GM18507 (cell line): ENCODE results near the gene FOXB1.

ENCODE experiments used
- DNase-seq: peaks from one replicate; pipeline ENCODE4 v3.0.0; 2011; ENCODE audit warnings: low read depth; ENCODE audit not compliant: insufficient read length; ENCODE audit errors: extremely low spot score
- FAIRE-seq: peaks from 2 replicates; lab custom pipeline; 2011; peaks lifted over from hg19 to GRCh38; lab: Jason Lieb, UNC

FOXB1 gene

DNA sequence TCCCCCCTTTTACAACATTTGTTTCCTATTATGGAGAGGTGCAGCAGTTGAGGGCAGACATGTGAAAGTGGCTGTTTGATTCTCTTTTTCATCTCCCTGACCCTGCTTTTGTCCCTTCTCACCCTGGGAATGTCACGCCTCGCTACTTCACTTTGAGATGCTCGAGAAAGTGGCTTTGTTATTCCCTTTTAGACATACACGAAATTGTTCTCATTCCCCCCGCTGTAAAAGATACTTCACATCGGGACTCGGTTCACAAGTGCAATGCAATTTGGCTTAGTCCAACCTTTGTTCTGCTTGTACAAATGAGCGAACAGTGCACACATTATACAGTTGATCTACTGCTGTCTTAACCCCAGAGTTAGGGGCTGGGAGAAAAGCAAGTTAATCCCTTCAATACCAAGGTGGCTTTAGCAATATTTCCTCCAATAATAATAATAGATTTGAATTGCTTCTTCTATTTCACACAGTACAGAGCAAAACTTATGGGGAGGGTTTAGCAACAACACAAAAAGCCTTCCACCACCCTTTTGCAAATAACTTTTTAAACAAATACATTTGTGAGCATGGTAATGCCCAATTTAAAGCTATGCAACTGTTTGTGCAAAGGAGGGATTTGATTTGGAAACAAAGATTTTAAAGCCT, 5.7 kb upstream of the FOXB1 start:
- DNase-seq, result no peak

DNA sequence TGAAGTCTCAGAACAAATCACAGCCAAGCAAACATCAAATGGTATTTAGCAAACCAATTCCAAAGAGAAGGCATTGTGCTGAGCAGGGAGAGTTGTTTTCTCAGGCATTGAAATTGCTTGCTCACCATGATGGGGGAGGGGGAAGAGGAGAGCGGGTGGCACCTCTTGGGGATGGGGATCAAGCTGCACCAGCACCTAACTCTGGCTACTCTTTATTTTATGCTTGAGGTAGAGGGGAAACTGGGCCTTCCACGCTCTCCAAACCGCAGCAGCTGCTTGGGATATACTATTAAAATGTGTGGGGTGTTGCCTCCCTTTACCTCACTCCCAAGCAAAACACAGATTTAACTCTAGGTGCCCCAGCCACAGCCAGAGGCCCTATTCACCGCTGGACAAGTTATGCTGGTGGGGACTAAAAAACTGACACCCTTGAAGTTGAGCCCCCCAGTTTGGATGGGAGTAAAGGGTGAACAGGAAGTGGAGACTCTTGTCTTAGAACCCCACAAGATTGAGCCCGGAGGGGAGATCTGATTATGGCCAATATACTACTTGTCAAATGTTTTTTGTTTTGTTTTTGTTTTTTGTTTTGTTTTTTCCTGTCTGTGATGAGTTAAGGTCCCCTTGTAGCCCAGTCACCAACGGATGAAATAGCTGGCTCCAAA, 5.0 kb upstream of the FOXB1 start:
- no peak for FAIRE-seq

More for the DNA sequence above, 5.7 kb upstream of the FOXB1 start:
- FAIRE-seq, result no peak

DNA sequence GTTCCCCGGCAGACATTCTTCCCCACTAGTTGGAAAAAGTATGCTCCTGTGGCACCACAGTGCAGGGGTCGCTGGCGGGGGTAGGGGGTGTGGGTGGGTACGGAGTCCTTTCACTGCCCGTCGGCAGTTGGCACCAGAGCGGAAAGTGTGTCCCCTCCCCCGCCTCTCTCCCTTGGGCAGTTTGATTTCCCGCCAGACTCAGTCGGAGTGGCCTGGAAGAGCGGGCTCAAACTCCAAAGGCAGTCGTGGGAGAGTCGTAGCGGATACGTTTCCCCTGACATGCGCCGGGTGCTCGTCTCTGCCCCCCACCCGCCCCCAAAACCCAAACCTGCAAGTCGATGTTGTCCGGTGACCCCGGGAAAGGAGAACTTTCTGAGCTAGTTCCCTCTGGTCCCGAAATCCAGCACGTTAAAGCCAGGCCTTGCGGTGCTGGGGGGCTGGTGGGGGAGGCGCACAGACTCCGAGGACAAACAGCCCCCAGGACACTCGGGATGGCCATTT, 4.4 kb upstream of the FOXB1 start:
- no peak for FAIRE-seq
- DNase-seq, result no peak

More for the DNA sequence above, 5.0 kb upstream of the FOXB1 start:
- DNase-seq, result no peak

- DNase-seq, result no peak
- FAIRE-seq, result no peak
Measured at GRCh38 chr15:60000113-60000823, 3.8 kb upstream of the FOXB1 start.

GRCh38 chr15:60000824-60001609, 3.1 kb upstream of the FOXB1 start:
- DNase-seq (no peak), FAIRE-seq (no peak)

DNA sequence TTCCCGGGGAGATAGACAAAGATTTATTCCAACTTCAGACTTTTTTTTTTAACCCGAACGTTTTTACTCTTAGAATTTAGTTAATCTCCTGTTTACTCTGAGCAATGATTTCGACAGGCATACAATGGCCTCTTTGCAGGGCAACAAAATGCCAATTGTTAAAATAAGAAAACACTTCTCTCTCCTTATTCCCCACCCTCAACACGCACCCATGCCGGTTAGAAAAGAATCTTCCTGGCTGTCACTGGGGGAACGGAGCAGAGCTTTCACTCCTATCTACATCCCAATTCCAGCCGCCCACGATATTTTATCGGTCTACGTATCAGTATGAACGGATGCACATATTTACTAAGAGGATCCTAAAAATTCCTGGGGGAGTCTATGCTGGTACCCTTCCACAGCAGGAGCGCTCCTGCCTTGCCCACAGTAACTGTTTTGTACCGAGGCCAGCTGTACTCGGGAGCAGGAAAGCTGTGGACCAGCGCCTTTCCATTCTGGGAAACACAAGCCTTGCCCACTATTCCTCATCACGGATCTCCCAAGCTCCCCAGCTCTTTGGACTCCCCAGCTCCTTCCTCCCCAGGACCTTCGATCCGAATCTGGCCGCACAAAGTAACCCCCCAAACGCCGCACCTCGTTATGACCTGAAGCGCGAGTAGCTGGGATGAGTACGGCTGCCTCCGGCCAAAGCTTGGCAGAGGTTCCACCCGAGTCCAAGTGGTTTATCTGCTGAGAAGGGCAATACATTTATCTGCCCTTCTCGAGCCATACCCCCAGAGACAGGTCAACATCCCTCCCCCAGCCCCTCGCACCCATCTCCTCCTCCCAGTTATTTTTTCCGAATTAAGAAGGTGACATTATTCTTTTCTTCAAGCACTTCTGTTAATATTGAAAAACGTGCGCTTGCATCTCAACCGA, 2.2 kb upstream of the FOXB1 start:
- FAIRE-seq (no peak), DNase-seq (no peak)

- no peak for FAIRE-seq
- no peak for DNase-seq
Measured at GRCh38 chr15:60002528-60003218, 1.4 kb upstream of the FOXB1 start.

- no peak for DNase-seq
Measured at GRCh38 chr15:60003243-60004008, 685 bp upstream of the FOXB1 start.

GRCh38 chr15:60004846-60005351, 788 bp downstream of the FOXB1 start:
- FAIRE-seq (no peak), DNase-seq (no peak)

More at GRCh38 chr15:60003243-60004008, 685 bp upstream of the FOXB1 start:
- FAIRE-seq, result no peak

DNA sequence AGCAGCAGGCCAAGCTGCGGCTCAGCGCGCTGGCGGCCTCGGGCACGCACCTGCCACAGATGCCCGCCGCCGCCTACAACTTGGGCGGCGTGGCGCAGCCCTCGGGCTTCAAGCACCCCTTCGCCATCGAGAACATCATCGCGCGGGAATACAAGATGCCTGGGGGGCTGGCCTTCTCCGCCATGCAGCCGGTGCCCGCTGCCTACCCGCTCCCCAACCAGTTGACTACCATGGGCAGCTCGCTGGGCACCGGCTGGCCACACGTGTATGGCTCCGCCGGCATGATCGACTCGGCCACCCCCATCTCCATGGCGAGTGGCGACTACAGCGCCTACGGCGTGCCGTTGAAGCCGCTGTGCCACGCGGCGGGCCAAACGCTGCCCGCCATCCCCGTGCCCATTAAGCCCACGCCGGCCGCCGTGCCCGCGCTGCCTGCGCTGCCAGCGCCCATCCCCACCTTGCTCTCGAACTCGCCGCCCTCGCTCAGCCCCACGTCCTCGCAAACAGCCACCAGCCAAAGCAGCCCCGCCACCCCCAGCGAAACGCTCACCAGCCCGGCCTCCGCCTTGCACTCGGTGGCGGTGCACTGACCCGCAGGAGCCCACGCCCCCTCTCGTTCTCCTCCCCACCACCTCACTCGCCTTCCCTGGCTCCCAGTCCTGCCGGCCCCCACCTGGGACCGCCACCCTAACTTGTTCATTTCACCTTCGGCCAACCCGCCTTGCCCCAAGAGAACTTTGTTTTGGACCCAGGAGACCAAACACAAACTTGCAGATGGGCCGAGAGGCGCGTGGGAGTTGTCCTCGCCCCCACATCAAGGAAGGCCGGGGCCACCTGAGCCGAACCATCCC, 1.5 kb downstream of the FOXB1 start:
- DNase-seq (no peak), FAIRE-seq (no peak)

DNA sequence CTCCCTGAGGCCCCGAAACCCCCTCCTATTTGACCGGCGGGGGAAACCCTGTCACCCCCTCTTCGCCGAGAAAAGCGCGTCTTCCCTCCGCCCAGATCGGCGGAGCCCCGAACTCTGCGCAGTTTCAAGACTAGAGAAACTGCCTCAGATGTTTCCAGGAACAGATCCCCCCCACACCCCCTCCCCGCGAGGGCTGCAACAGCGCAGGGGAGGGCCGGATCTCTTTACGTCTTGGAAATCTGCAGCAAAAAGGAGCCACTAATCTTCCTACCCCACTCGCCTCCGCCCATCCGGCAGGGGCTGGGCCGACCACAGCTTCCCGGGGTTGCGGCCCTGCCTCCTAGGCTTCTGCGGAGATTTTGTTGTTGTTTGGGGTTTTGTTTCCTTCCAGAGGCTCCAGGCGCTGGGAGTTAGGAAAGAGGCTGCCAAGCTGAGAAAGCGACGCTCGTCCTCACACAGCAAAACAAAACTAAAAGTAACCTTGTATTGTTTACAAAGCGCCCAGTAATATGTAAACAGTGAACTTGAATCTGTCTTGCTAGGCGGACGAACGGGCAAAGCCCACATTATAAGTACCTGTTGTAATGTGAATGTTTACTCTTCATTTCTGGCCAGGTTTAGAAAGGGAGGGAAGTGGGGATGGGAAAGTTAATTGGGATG, 2.2 kb downstream of the FOXB1 start:
- FAIRE-seq, result peak; percentile 50
- no peak for DNase-seq

DNA sequence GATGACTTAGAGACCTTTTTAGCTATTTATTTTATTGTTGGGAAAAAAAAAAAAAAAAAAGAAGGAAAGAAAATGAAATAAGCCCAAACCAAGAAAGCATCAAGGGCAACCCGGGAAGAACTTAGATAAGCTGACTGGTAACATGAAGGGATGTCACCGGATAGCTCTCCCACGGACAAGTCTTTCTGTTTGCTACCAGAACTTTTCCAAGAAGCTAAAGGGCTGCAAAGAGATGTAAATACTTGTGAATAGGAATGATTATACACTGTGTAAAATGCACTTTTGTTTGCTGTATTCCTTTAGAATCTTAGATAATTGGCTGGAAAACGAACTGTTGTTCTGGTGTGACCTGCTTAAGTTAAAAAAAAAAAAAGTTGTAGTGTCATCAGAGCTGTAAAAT, 2.8 kb downstream of the FOXB1 start:
- FAIRE-seq, result no peak

DNA sequence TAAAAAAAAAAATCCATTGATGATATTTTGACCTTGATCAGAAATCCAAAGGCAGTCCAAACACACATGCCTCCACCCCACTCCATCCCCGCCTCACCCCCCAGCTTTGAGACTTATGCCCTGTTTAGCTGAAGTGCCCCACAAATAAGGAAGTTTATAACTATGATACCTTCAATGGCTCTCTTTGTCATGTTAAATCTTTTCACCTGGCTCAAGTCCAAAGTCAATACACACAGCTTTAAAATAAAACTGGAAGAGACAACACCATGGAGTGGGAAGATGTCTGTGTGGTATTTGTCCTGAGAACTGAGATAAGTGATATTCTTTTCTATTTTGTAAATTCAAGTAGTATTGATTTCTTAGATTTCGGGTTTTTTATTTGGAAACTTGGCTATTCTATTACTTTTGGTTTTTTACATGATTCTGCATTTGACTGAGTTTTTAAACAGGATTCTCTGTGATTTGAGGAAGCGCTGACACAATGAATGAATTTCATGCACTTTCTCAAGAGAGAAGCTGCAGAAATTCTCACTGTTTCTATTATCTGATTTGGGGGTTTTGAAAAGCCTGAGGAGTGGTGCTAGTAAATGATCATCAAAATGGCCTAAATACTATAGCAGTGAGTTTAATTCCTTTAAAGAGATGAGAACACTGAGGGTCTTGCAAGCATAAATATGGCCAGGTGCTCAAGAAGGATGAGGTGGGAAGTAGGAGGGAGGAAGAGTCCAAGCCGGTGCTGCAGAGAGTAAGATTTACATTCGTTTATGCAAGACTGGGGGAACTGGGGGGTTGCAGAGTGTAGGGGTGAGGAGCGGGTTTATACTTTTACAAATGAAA, 5.2 kb downstream of the FOXB1 start:
- FAIRE-seq (no peak), DNase-seq (no peak)

More for the DNA sequence above, 2.8 kb downstream of the FOXB1 start:
- no peak for DNase-seq

- DNase-seq (no peak), FAIRE-seq (no peak)
Measured at GRCh38 chr15:60009980-60010732, 6.0 kb downstream of the FOXB1 start.
